Measurements from ENCODE around the gene DISC1. TPM values are rescaled to one million over a fixed set of nuclear protein-coding genes. Genes with fewer than 3 reads are reported as not detected.

DISC1 gene
- total RNA-seq, 1 experiment from 2014 or later = 0.36 TPM

DNA sequence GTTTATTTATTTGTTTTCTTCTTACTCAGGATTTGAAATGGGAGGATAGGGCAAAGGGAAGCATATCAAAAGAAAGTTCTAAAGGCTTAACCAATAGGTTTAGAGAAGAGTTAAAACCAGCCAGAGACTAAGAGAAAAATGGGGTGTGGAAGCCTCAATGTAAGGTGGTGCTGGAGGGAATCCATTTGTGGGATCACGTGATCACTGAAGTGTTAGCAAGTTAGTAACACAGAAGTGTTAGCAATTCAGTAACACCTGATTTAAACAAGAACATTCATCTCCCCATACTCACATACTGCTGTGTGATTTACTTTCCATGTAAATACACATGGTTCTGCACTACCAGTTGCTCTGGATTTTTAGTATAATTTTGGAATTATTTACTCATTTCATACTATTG is 451.2 kb downstream of the DISC1 start:
- Histone ChIP-seq H3K36me3 (ENCODE audit: control insufficient read depth, insufficient read depth, low read length) (no peaks in the 10 kb centered on the region), H3K27ac (ENCODE audit: low read length) (no peak overlapping the region), H3K4me1 (ENCODE audit: control insufficient read depth, insufficient read depth, low read length) (no peaks in the 10 kb centered on the region), H3K9me3 (ENCODE audit: control insufficient read depth, insufficient read depth, low read depth, low read length) (no peaks in the 10 kb centered on the region), H3K27me3 (ENCODE audit: control insufficient read depth, insufficient read depth, low read length) (no peaks in the 10 kb centered on the region), H3K4me3 (ENCODE audit: low read depth in 2 of 2, low read length in 2 of 2) (no peak overlapping the region)
- BruUV-seq (replicated peaks) = no TSS peak
- TF ChIP-seq POLR2AphosphoS5 (IDR thresholded peaks at IDR 0.05; ENCODE audit: low read depth, low read length) = no peak
- TF ChIP-seq SIN3A (IDR thresholded peaks at IDR 0.05; ENCODE audit: borderline replicate concordance, insufficient read depth, low read depth, low read length) = no peak
- TF ChIP-seq, protein P1, sequence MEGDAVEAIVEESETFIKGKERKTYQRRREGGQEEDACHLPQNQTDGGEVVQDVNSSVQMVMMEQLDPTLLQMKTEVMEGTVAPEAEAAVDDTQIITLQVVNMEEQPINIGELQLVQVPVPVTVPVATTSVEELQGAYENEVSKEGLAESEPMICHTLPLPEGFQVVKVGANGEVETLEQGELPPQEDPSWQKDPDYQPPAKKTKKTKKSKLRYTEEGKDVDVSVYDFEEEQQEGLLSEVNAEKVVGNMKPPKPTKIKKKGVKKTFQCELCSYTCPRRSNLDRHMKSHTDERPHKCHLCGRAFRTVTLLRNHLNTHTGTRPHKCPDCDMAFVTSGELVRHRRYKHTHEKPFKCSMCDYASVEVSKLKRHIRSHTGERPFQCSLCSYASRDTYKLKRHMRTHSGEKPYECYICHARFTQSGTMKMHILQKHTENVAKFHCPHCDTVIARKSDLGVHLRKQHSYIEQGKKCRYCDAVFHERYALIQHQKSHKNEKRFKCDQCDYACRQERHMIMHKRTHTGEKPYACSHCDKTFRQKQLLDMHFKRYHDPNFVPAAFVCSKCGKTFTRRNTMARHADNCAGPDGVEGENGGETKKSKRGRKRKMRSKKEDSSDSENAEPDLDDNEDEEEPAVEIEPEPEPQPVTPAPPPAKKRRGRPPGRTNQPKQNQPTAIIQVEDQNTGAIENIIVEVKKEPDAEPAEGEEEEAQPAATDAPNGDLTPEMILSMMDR (IDR thresholded peaks at IDR 0.05) = no peak
- TF ChIP-seq, protein P2, sequence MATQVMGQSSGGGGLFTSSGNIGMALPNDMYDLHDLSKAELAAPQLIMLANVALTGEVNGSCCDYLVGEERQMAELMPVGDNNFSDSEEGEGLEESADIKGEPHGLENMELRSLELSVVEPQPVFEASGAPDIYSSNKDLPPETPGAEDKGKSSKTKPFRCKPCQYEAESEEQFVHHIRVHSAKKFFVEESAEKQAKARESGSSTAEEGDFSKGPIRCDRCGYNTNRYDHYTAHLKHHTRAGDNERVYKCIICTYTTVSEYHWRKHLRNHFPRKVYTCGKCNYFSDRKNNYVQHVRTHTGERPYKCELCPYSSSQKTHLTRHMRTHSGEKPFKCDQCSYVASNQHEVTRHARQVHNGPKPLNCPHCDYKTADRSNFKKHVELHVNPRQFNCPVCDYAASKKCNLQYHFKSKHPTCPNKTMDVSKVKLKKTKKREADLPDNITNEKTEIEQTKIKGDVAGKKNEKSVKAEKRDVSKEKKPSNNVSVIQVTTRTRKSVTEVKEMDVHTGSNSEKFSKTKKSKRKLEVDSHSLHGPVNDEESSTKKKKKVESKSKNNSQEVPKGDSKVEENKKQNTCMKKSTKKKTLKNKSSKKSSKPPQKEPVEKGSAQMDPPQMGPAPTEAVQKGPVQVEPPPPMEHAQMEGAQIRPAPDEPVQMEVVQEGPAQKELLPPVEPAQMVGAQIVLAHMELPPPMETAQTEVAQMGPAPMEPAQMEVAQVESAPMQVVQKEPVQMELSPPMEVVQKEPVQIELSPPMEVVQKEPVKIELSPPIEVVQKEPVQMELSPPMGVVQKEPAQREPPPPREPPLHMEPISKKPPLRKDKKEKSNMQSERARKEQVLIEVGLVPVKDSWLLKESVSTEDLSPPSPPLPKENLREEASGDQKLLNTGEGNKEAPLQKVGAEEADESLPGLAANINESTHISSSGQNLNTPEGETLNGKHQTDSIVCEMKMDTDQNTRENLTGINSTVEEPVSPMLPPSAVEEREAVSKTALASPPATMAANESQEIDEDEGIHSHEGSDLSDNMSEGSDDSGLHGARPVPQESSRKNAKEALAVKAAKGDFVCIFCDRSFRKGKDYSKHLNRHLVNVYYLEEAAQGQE (IDR thresholded peaks at IDR 0.05; ENCODE audit: insufficient read depth in 1 of 2, low read depth in 2 of 2, low read length in 1 of 2) = no peak
- no peak for TF ChIP-seq TCF7L2 (IDR thresholded peaks at IDR 0.05; ENCODE audit: low read depth, low read length)
- DNase-seq (ENCODE audit: low read depth, low spot score) (no peak), ATAC-seq (no peak)
- POLR2A ChIA-PET = no interaction called here
- intact Hi-C loops (cut with micrococcal nuclease; ENCODE audit: unreplicated experiment) = no loop called here
- CTCF ChIA-PET = no interaction called here
- in situ Hi-C loops (cut with HindIII; ENCODE audit: low pct_unique_long_range_greater_than_20kb, low sequenced_read_pairs) = no loop called here

DNA sequence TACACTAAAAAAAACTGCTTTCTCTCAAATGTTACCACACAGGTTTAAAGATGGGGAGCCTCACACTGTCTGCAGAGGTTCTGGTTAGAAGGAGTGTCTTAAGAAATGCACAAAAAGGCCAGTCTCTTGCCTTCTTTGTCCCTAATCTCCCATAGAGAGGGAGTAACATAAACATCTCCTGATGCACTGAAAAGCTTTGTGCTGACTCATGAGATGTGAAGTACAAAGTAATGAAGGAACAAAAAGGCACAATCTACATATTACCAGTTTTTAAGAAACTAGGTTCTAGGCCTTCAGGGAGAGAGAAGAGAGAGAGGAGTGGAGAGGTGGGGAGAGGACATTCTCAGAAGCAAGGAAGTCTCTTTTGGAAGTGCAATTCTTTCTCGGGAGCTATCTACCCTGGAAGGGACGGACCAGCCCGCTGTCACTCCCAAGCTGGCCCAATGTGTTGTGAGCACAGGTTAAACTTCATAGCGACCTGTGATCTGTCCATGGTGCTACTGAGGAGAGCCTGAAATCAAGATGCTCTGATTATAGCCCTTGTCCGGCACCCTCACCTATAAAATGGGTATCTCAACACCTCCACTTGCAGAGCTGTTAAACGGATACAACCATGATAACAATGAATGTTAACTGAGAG is 458.1 kb downstream of the DISC1 start:
- CTCF ChIA-PET = no interaction called here
- Histone ChIP-seq H3K4me1 (ENCODE audit: control insufficient read depth, insufficient read depth, low read length) (no peaks in the 10 kb centered on the region), H3K36me3 (ENCODE audit: control insufficient read depth, insufficient read depth, low read length) (no peaks in the 10 kb centered on the region), H3K27me3 (ENCODE audit: control insufficient read depth, insufficient read depth, low read length) (no peaks in the 10 kb centered on the region), H3K4me3 (ENCODE audit: low read depth in 2 of 2, low read length in 2 of 2) (no peak overlapping the region), H3K27ac (ENCODE audit: low read length) (no peak overlapping the region), H3K9me3 (ENCODE audit: control insufficient read depth, insufficient read depth, low read depth, low read length) (no peaks in the 10 kb centered on the region)
- no peak for DNase-seq (ENCODE audit: low read depth, low spot score)
- ATAC-seq = no peak
- in situ Hi-C loops (cut with HindIII; ENCODE audit: low pct_unique_long_range_greater_than_20kb, low sequenced_read_pairs) (no loop called here), intact Hi-C loops (cut with micrococcal nuclease; ENCODE audit: unreplicated experiment) (no loop called here)
- no TSS peak for BruUV-seq (replicated peaks)
- POLR2A ChIA-PET = no interaction called here
- TF ChIP-seq TCF7L2 (IDR thresholded peaks at IDR 0.05; ENCODE audit: low read depth, low read length) (no peak), SIN3A (IDR thresholded peaks at IDR 0.05; ENCODE audit: borderline replicate concordance, insufficient read depth, low read depth, low read length) (no peak), POLR2AphosphoS5 (IDR thresholded peaks at IDR 0.05; ENCODE audit: low read depth, low read length) (no peak)
- TF ChIP-seq, protein P2 (IDR thresholded peaks at IDR 0.05; ENCODE audit: insufficient read depth in 1 of 2, low read depth in 2 of 2, low read length in 1 of 2) = peak; percentile 79 to 85
- TF ChIP-seq, protein P1 (IDR thresholded peaks at IDR 0.05) = no peak
